HG02870 (cell line): ENCODE data around the gene JAK2.
"Not testable (repeated sequence)": the region's sequence is repeated elsewhere in the genome, so short reads cannot be mapped to it uniquely, and the experiment has no call there.

Experiments
- ATAC-seq: cut with Tn5 transposase; IDR thresholded peaks from one replicate; pipeline ENCODE4 v1.9.1; 2021; ENCODE audit warnings: mild to moderate bottlenecking, moderate library complexity; ENCODE audit not compliant: unreplicated experiment

Gene JAK2

DNA sequence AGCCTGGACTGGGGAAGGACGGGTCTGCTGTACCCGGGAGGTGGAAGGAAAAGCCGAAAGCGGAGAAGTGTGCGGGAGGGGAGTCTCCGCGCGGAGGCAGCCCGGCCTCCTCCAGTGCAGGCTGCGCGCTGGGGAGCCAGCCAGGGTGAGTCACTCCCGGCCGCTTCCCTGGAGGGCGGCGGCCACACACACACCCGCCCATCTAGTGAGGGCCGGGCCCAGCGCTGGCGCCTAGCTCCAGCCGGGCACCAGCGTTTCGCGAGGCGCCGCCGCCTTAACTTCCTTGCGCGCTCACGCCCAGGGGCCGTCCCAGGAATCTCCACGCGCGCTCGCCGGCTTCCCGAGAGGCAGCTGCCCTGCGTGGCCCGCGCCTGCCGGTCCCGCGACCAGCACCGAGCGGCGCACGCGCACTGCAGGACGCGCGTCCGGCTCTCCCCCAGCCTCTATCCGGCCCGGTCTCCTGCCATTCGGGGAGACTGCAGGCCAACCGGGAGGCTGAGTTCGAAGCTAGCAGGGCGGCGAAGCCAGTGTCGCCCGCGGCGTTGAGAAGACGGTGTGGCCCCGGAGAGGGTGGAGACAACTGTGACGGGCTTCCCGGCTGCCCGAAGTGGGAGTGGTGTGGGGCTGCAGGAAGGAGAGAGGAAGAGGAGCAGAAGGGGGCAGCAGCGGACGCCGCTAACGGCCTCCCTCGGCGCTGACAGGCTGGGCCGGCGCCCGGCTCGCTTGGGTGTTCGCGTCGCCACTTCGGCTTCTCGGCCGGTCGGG, at the start of gene JAK2:
Gene JAK2, plus strand, starts transcription at position 652 of the 765 bp plus-strand sequence. CDS start 36,716 bp downstream, outside the sequence.
- ATAC-seq = peak; percentile 65

DNA sequence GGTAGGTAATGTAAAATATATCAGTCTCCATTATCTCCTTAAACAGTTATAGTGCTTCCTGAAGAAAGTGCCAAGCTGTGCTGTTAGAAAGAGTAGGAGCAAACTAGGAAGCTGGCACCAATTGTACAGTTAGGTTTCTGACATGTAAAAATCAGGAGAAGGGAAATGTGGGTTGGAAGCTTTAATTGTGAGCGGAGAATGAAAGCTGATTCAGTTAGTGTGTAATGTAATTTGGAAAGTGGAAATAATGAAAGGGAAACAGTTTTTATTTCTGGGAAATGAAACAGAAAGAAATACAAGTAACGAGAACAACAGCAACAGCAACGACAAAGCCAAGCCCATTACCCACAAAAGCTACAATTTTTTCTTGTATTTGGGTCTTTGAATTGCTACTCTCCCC, 48.8 kb upstream of the JAK2 start:
- no peak for ATAC-seq

- peak; percentile 64 for ATAC-seq
These were observed 48.2 kb upstream of the JAK2 start for GRCh38 chr9:4936823-4937222.

- no peak for ATAC-seq
These were observed 47.6 kb upstream of the JAK2 start for GRCh38 chr9:4937446-4937845.

GRCh38 chr9:4938496-4938895, 46.6 kb upstream of the JAK2 start:
- no peak for ATAC-seq

- ATAC-seq = peak; percentile 65
These were observed 45.9 kb upstream of the JAK2 start for GRCh38 chr9:4939118-4939561.

DNA sequence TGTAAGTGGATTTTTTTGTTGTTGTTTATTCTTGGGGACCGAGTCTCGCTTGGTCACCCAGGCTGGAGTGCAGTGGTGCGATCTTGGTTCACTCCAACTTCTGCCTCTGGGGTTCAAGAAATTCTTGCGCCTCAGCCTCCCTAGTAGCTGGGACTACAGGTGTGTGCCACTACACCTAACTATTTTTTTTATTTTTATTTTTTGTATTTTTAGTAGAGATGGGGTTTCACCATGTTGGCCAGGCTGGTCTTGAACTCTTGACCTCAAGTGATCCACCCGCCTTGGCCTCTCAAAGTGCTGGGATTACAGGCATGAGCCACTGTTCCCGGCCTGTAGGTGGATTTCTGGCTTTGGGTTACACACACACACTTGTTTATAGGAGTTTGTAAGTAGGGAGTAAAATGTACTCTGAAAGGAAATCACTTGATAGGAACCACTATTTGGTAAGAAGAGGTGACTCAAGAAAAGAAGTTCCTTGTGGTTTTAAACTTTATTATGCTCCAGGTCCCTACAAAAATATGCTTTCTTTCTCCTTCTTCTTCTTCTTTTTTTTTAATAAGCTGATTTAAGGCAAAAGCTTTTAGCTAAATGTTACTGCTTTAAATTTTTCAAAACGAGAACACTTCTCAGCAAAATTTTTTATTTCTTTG, 42.9 kb upstream of the JAK2 start:
- not testable (repeated sequence) for ATAC-seq

- ATAC-seq = no peak
These were observed 41.7 kb upstream of the JAK2 start for GRCh38 chr9:4943346-4943745.

DNA sequence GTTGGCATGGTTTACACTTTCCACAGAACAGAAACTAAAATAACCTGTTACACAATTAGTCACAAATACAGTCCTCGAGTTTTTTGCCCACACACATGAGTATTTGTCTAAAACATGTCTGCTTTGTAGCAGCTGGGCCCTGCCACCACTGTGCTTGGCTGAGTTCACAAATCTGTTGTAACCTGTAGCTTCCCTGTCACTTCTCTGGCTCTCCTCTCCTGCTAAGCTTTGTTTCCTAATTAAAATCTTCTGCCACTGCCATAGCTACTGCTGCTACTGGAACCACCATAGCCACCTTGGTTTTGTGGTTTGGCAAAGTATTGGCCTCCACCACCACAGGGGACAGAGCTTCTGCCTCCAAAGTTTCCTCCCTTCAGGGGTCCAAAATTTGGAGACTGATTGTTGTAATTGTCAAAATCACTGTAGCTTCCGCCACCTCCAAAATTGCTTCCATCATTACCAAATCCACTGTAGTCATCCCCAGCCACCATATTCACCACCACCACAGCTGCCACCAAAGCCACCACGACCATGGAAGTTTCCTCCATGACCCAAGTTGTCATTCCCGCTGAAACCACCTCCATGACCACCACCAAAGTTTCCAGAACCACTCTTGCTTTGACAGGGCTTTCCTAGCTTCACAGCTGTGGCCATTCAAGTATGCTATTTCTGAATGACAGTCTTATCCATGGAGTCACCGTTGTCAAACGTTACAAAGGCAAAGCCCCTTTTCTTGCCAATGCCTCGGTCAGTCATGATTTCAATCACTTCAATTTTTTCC, 40.5 kb upstream of the JAK2 start:
- not testable (repeated sequence) for ATAC-seq

DNA sequence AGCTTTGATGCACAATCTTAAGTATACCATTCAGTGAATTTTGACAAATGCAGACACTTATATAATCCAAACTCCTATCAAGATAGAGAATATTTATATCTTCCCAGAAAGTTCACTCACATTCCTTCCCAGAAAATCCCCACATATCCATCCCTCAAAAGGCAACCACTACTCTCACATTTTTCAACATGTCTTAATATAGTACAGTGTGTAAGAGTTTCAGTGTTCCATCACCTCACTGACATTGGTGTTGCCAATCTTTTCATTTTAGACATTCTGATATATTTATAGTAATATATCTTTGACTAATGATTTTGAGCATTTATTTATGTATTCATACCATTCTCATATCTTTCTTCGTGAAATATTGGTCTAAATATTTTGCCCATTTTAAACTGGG, 38.1 kb upstream of the JAK2 start:
- no peak for ATAC-seq

DNA sequence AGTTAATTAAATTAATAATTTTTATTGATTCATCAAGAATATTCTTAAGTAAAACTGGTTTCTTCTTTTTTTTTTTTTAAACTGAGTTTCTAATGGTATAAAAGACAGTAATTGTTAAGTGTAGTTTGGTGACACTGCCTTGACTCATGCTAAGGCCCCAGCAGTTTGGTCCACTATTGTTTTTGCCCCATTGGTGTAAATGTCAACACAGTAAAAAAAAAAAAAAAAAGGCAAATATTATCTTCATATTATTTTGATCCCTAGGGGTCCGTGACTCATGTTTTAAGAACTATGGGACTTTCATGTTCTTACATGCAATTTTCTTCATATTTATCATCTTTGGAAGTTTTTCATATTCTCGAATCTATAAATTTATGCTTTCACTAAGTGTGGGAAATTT, 29.2 kb upstream of the JAK2 start:
- no peak for ATAC-seq

GRCh38 chr9:4959031-4959430, 26.0 kb upstream of the JAK2 start:
- no peak for ATAC-seq

- ATAC-seq = no peak
These were observed 23.0 kb upstream of the JAK2 start for GRCh38 chr9:4962085-4962484.

DNA sequence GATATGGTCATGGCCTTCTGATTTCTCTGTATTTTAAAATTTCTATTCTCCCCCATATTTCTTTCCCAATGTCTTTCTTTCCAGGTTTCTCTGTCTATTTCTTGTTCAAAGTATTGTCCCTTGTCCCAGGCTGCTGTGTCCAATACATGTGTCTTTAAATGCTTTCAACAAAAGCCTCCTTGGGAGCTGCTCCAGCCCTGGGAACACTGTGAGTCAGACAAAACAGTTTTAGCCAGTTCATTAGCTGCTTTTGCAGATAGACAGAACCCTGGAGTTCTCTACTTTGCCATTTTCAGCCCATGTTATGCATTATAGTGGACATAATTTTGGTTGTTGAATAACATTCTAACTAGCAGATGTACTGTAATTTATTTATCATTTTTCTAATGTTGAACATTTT, 20.5 kb upstream of the JAK2 start:
- ATAC-seq = no peak

- ATAC-seq = no peak
These were observed 19.8 kb upstream of the JAK2 start for GRCh38 chr9:4965174-4965821.

DNA sequence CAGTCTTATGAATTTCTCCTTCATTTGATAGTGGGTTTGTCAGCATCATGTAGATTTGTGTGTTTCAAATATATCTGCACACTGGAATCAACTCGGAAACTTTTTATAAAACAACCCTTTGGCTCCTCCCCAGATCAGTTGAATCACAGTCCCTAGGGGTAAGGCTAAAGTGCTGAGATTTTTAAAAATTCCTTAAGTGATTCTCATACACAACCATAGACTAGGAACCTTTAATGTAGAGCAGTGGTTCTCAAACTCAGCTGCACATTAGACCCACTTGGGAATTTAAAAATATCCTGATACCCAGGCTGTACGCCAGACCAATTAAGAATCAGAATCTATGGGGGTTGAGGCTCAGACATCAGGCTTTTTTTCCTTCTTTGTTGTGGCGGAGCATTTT, 17.5 kb upstream of the JAK2 start:
- no peak for ATAC-seq

- ATAC-seq = no peak
These were observed 15.9 kb upstream of the JAK2 start for GRCh38 chr9:4969130-4969529.

GRCh38 chr9:4970970-4971641, 14.0 kb upstream of the JAK2 start:
- peak; percentile 92 for ATAC-seq

DNA sequence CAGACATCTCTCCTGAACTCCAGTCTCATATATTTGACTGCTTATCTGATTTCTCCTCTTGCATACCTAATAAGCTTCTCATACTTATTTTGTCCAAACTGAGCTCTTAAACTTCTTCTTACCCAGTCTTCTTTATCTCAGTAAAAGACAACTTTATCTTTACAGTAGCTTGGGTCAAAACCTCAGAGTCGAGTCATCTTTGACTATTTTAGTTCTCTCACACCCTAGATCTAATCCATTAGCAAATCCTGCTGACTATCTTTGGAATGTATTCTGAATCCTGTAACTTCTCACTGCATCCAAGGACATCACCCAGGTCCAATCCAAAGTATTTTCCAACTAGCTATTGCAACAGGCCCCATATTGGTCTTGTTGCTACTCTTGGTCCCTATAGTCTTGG, 11.8 kb upstream of the JAK2 start:
- ATAC-seq = no peak

GRCh38 chr9:4973902-4974301, 11.2 kb upstream of the JAK2 start:
- ATAC-seq = no peak

DNA sequence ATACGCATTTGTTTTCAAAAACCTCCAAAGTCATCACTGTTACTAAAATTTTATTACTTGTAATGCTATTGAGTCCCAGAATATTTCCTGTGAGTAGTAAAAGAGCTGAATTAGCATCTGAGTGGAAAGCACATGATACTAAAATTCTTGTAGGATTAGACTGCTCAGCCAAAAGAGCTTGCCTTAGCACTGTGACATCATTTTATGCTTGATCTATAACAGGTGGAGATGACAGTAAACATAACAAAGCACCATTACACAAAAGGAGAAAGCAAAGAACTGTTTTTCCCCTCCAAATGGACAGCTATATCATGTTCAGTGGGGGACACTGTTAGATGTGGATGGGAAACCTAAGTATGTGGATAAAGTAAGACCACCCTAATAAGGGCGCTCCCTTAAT, 5.8 kb upstream of the JAK2 start:
- ATAC-seq = no peak
